Neural progenitor cell (in vitro differentiated cells): ENCODE data around the gene PTPRN2. TPM values are rescaled to one million over a fixed set of nuclear protein-coding genes. Genes with fewer than 3 reads are reported as not detected.

Experiments
- DNase-seq: peaks from one replicate; pipeline ENCODE4 v3.0.0-alpha.2; 2016; ENCODE audit warnings: low spot score
- H2AFZ ChIP-seq: fragments of 200-600 bp; sonication (generic); replicated peaks from 2 replicates; pipeline ENCODE4 v1.6.1; 2016; ENCODE audit warnings: antibody characterized with exemption
- H3F3A ChIP-seq: fragments of 200-600 bp; sonication (generic); 2 replicates; pipeline ENCODE4 v1.6.1; 2016; ENCODE audit warnings: antibody characterized with exemption, low read depth
- H3K27ac ChIP-seq: fragments of 200-600 bp; sonication (generic); 2 replicates; pipeline ENCODE4 v1.5.1; 2016; ENCODE audit warnings: mild to moderate bottlenecking
- H3K27me3 ChIP-seq: fragments of 200-600 bp; sonication (generic); 2 replicates; pipeline ENCODE4 v1.6.1; 2016; ENCODE audit warnings: mild to moderate bottlenecking, moderate library complexity
- H3K36me3 ChIP-seq: fragments of 200-600 bp; sonication (generic); 2 replicates; pipeline ENCODE4 v1.5.1; 2016
- H3K4me1 ChIP-seq: fragments of 200-600 bp; sonication (generic); 2 replicates; pipeline ENCODE4 v1.6.1; 2016; ENCODE audit warnings: mixed run types
- H3K4me2 ChIP-seq: fragments of 200-600 bp; sonication (generic); 2 replicates; pipeline ENCODE4 v1.6.1; 2016
- H3K4me3 ChIP-seq: fragments of 200-600 bp; sonication (generic); 2 replicates; pipeline ENCODE4 v1.5.1; 2016
- H3K79me2 ChIP-seq: fragments of 200-600 bp; sonication (generic); 2 replicates; pipeline ENCODE4 v1.6.1; 2016; ENCODE audit warnings: low read depth
- H3K9ac ChIP-seq: fragments of 200-600 bp; sonication (generic); 2 replicates; pipeline ENCODE4 v1.6.1; 2016
- H3K9me3 ChIP-seq: fragments of 200-600 bp; sonication (generic); 2 replicates; pipeline ENCODE4 v1.5.1; 2016; ENCODE audit warnings: low read depth
- H4K20me1 ChIP-seq: fragments of 200-600 bp; sonication (generic); 2 replicates; pipeline ENCODE4 v1.6.1; 2016; ENCODE audit warnings: low read depth
- H3K27ac Mint-ChIP-seq: 3 replicates; pipeline ENCODE4 v1.8.0; 2021; ENCODE audit warnings: mixed read lengths
- H3K27me3 Mint-ChIP-seq: 2 replicates; pipeline ENCODE4 v1.8.0; 2022; ENCODE audit warnings: low read depth, mild to moderate bottlenecking, inconsistent platforms, moderate library complexity, mixed read lengths; ENCODE audit not compliant: insufficient read depth
- H3K36me3 Mint-ChIP-seq: 3 replicates; pipeline ENCODE4 v1.8.0; 2021; ENCODE audit warnings: mixed read lengths
- H3K4me1 Mint-ChIP-seq: 3 replicates; pipeline ENCODE4 v1.8.0; 2021; ENCODE audit warnings: mixed read lengths
- H3K4me3 Mint-ChIP-seq: 3 replicates; pipeline ENCODE4 v1.8.0; 2021; ENCODE audit warnings: mild to moderate bottlenecking, moderate library complexity, mixed read lengths
- H3K9me3 Mint-ChIP-seq: 3 replicates; pipeline ENCODE4 v1.8.0; 2020; ENCODE audit warnings: mixed read lengths
- EZH2 ChIP-seq: fragments of 200-600 bp; sonication (generic); IDR thresholded peaks from 2 replicates; pipeline ENCODE4 v1.6.1; 2017; ENCODE audit warnings: antibody characterized with exemption, mild to moderate bottlenecking, moderate library complexity
- EZH2phosphoT487 ChIP-seq: fragments of 200-600 bp; sonication (generic); IDR thresholded peaks from 2 replicates; pipeline ENCODE4 v1.6.1; 2017; ENCODE audit warnings: antibody characterized with exemption
- total RNA-seq: library from RNA; depleted of rRNA; stranded (reverse); fragments of >200 nt; gene quantifications from 2 replicates; pipeline ENCODE4 v1.2.3, GENCODE V29; 2015; ENCODE audit warnings: low replicate concordance
- TF ChIP-seq, protein P1 (sequence below): fragments of 200-600 bp; sonication (generic); IDR thresholded peaks from 2 replicates; pipeline ENCODE4 v1.5.1; 2017; ENCODE audit warnings: antibody characterized with exemption, mild to moderate bottlenecking

PTPRN2 gene
- total RNA-seq, 1 donor from 2014 or later, result 3.0 TPM

DNA sequence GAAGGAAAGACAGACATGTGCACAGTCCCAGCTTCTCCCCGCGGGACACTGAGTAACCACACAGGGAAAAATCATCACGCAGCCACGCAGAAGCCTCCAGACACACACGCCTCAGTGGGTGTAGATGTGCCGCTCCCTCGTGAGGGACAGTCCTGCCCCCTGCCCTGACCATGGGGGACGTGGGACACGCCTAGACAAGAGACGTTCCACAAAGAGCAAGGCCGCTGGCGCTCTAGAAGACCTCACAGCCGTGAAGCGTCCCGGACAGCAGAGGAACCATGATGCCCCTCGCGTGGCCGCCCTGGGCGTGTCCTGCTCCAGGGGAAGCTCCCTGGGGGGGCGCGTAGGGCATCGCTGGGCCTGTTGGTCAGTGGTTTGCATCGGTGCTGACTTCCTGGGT, 1040.0 kb downstream of the PTPRN2 start:
- H3K4me2 ChIP-seq, result no peak overlapping the region
- no peak for DNase-seq
- Mint-ChIP-seq H3K27ac (no peak overlapping the region), H3K4me3 (no peak overlapping the region), H3K9me3 (no peaks in the 10 kb centered on the region), H3K4me1 (peaks cover 18% of the 10 kb centered on the region), H3K27me3 (peaks cover 4% of the 10 kb centered on the region), H3K36me3 (peaks cover 55% of the 10 kb centered on the region)
- TF ChIP-seq EZH2phosphoT487 (no peak), EZH2 (no peak)
- TF ChIP-seq, protein P1, sequence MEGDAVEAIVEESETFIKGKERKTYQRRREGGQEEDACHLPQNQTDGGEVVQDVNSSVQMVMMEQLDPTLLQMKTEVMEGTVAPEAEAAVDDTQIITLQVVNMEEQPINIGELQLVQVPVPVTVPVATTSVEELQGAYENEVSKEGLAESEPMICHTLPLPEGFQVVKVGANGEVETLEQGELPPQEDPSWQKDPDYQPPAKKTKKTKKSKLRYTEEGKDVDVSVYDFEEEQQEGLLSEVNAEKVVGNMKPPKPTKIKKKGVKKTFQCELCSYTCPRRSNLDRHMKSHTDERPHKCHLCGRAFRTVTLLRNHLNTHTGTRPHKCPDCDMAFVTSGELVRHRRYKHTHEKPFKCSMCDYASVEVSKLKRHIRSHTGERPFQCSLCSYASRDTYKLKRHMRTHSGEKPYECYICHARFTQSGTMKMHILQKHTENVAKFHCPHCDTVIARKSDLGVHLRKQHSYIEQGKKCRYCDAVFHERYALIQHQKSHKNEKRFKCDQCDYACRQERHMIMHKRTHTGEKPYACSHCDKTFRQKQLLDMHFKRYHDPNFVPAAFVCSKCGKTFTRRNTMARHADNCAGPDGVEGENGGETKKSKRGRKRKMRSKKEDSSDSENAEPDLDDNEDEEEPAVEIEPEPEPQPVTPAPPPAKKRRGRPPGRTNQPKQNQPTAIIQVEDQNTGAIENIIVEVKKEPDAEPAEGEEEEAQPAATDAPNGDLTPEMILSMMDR, result no peak
- no peak overlapping the region for H3K4me3 ChIP-seq
- H3F3A ChIP-seq, result no peaks in the 10 kb centered on the region
- H3K27me3 ChIP-seq, result no peaks in the 10 kb centered on the region
- H3K4me1 ChIP-seq, result no peaks in the 10 kb centered on the region
- H3K9ac ChIP-seq, result no peak overlapping the region
- H3K9me3 ChIP-seq, result no peaks in the 10 kb centered on the region
- H3K27ac ChIP-seq, result no peak overlapping the region
- no peaks in the 10 kb centered on the region for H3K36me3 ChIP-seq
- no peak overlapping the region for H2AFZ ChIP-seq
- no peaks in the 10 kb centered on the region for H4K20me1 ChIP-seq
- no peaks in the 10 kb centered on the region for H3K79me2 ChIP-seq

DNA sequence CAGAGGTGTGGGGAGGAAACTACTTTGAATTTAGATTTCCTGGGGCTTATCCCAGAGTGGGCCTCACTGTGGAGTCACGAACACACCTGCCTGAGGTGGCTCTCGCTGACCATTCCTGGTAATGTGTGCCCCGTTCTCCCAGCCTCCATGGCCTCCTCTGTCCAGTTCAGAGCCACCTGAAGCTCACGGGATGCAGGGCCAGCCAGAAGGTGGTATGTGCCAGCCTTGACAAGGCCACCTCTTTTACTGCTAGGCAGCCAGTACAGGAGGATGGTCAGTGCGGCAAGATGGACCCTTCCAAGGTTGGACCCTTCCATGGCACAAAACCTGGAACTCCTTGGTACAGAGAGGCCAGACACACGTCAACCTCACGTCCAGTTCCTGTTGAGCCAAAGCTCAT, 1040.5 kb downstream of the PTPRN2 start:
- no peak overlapping the region for H3K4me3 ChIP-seq
- H3K79me2 ChIP-seq, result no peaks in the 10 kb centered on the region
- H3K36me3 ChIP-seq, result no peaks in the 10 kb centered on the region
- H3K27me3 Mint-ChIP-seq, result peaks cover 4% of the 10 kb centered on the region
- TF ChIP-seq EZH2phosphoT487 (no peak), EZH2 (no peak)
- TF ChIP-seq, protein P1, result no peak
- H3F3A ChIP-seq, result no peaks in the 10 kb centered on the region
- H3K36me3 Mint-ChIP-seq, result peaks cover 55% of the 10 kb centered on the region
- no peak overlapping the region for H3K27ac Mint-ChIP-seq
- no peak overlapping the region for H3K9ac ChIP-seq
- H3K4me2 ChIP-seq, result no peak overlapping the region
- H3K27me3 ChIP-seq, result no peaks in the 10 kb centered on the region
- no peaks in the 10 kb centered on the region for H4K20me1 ChIP-seq
- no peak overlapping the region for H2AFZ ChIP-seq
- no peak for DNase-seq
- H3K4me1 ChIP-seq, result no peaks in the 10 kb centered on the region
- no peak overlapping the region for H3K27ac ChIP-seq
- H3K4me1 Mint-ChIP-seq, result peaks cover 21% of the 10 kb centered on the region
- H3K9me3 Mint-ChIP-seq, result no peaks in the 10 kb centered on the region
- no peak overlapping the region for H3K4me3 Mint-ChIP-seq
- H3K9me3 ChIP-seq, result no peaks in the 10 kb centered on the region

DNA sequence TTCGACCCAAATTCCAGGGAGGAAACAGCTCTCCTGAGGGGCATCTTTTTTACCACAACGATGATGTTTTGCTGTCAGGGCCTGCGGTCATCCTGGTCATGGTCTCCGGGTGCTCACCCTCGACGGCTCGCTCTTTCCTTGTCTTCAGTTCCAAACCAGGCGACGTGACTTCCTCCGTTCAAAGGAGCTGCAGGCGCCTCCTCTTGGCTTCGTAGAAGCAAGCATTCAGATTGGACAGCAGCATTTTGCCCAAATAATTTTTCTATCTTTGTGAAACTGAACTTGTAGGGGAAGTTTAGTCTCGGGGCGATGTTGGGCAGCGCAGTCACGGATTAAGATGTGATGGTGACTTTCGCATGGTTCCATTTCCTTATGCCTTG, 1042.0 kb downstream of the PTPRN2 start:
- H3K9me3 Mint-ChIP-seq, result no peaks in the 10 kb centered on the region
- H3K4me3 Mint-ChIP-seq, result peak overlapping the region; percentile 21
- no peaks in the 10 kb centered on the region for H3K4me1 ChIP-seq
- H3K9ac ChIP-seq, result no peak overlapping the region
- no peaks in the 10 kb centered on the region for H3K79me2 ChIP-seq
- no peaks in the 10 kb centered on the region for H4K20me1 ChIP-seq
- no peaks in the 10 kb centered on the region for H3K9me3 ChIP-seq
- no peaks in the 10 kb centered on the region for H3K27me3 ChIP-seq
- no peak overlapping the region for H2AFZ ChIP-seq
- H3K36me3 ChIP-seq, result no peaks in the 10 kb centered on the region
- no peak overlapping the region for H3K27ac ChIP-seq
- no peak overlapping the region for H3K27ac Mint-ChIP-seq
- H3K4me1 Mint-ChIP-seq, result peaks cover 24% of the 10 kb centered on the region
- H3K27me3 Mint-ChIP-seq, result peaks cover 4% of the 10 kb centered on the region
- no peaks in the 10 kb centered on the region for H3F3A ChIP-seq
- peaks cover 59% of the 10 kb centered on the region for H3K36me3 Mint-ChIP-seq
- TF ChIP-seq, protein P1, result no peak
- TF ChIP-seq EZH2phosphoT487, result no peak
- TF ChIP-seq EZH2, result no peak
- no peak overlapping the region for H3K4me3 ChIP-seq
- no peak for DNase-seq
- H3K4me2 ChIP-seq, result no peak overlapping the region
